Astrocyte of the cerebellum (primary cell): Measurements from ENCODE around the gene TMEM218.
A peak's percentile ranks its signal among the peaks of the same experiment; 100 is the strongest.
"Not testable (repeated sequence)": the region's sequence is repeated elsewhere in the genome, so short reads cannot be mapped to it uniquely, and the experiment has no call there.

Source experiments
- DNase-seq: peaks from one replicate; pipeline ENCODE4 v3.0.0-alpha.2; 2011; ENCODE audit warnings: low read depth
- H3K4me3 ChIP-seq: 2 replicates; pipeline ENCODE4 v1.5.1; 2011; ENCODE audit warnings: mild to moderate bottlenecking, low read depth, low read length, moderate library complexity
- in situ Hi-C: cut with HindIII; loops from 2 replicates; pipeline ENCODE4 v1.10.0; 2017; ENCODE audit warnings: low sequenced_read_pairs
- TF ChIP-seq, protein P1 (sequence below): IDR thresholded peaks from 2 replicates; pipeline ENCODE4 v1.5.1; 2012; ENCODE audit warnings: low read length, low read depth, moderate library complexity, mild to moderate bottlenecking; ENCODE audit errors: missing control alignments

Gene TMEM218

GRCh38 chr11:125093502-125093901 is 17.9 kb downstream of the TMEM218 start:
- no peak overlapping the region for H3K4me3 ChIP-seq
- in situ Hi-C loops: loop anchor here (10.0 kb wide), 1 partner anchor 311 kb away; no protein-coding TSS in a partner anchor
- no peak for DNase-seq
- TF ChIP-seq, protein P1, sequence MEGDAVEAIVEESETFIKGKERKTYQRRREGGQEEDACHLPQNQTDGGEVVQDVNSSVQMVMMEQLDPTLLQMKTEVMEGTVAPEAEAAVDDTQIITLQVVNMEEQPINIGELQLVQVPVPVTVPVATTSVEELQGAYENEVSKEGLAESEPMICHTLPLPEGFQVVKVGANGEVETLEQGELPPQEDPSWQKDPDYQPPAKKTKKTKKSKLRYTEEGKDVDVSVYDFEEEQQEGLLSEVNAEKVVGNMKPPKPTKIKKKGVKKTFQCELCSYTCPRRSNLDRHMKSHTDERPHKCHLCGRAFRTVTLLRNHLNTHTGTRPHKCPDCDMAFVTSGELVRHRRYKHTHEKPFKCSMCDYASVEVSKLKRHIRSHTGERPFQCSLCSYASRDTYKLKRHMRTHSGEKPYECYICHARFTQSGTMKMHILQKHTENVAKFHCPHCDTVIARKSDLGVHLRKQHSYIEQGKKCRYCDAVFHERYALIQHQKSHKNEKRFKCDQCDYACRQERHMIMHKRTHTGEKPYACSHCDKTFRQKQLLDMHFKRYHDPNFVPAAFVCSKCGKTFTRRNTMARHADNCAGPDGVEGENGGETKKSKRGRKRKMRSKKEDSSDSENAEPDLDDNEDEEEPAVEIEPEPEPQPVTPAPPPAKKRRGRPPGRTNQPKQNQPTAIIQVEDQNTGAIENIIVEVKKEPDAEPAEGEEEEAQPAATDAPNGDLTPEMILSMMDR: no peak

DNA sequence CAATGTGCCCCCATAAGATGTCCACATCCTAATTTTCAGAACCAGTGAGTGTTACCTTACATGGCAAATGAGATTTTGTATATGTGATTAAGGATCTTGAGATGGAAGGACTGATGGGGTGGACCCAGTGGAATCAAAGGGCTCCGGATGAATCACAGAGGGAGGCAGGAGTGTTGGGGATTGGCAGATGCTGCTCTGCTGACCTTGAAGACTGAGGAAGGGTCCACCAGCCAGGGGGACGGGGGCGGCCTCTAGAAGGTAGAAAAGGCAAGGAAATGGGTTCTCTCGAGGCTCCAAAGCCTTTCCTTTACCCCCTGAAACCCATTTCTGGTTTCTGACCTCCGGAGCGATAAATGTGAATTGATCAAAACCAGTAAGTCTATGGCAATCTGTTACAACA is 18.8 kb downstream of the TMEM218 start:
- no peak overlapping the region for H3K4me3 ChIP-seq
- in situ Hi-C loops: loop anchor here (10.0 kb wide), 1 partner anchor 312 kb away; no protein-coding TSS in a partner anchor
- no peak for DNase-seq
- TF ChIP-seq, protein P1: no peak

DNA sequence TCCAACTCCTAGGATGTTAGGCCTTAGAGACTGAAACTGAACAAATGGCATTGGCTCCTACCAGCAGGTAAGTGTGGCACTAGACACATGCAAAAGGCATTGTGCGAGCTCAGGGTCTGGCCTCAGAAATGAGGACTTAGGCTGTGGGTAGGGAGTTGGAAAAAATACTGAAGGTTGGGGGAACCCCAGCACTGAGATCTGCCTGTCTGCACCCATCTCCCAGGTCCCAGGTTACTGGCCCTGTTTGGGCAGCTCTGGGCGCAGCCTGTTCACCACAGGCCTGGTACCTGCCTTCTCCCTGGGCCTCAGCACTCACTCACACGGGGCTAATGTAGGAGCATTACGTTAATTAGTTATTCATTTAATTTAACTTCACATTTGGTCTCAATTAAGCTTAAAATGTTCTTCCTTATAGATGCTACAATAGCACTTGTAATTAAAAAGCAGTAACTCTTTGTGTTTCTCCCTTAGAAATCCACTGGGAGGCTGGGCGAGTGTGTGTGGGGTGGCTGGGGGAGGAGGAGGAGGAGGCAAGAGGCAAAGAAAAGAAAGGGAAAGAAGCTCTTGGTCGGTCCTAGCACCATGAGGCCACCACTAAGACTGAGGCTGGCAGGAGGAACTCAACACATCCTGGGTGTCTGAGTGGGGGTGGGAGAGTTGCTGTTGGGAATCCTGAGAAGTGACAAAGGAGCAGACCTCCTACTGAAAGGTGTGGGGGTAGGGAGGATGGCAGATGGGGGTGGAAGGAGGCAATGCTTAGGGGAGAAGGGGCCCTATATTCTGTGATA is 19.4 kb downstream of the TMEM218 start:
- TF ChIP-seq, protein P1: no peak
- no peak for DNase-seq

GRCh38 chr11:125091247-125091876 is 20.1 kb downstream of the TMEM218 start:
- H3K4me3 ChIP-seq: no peak overlapping the region
- DNase-seq: peak; percentile 70
- in situ Hi-C loops: loop anchor here (10.0 kb wide), 1 partner anchor 313 kb away; no protein-coding TSS in a partner anchor
- TF ChIP-seq, protein P1: peak; percentile 69

More for the DNA sequence above, 19.4 kb downstream of the TMEM218 start:
- in situ Hi-C loops: loop anchor here (10.0 kb wide), 1 partner anchor 313 kb away; no protein-coding TSS in a partner anchor
- H3K4me3 ChIP-seq: no peak overlapping the region

GRCh38 chr11:125090816-125091215 is 20.6 kb downstream of the TMEM218 start:
- H3K4me3 ChIP-seq: no peak overlapping the region
- TF ChIP-seq, protein P1: no peak
- no peak for DNase-seq
- in situ Hi-C loops: loop anchor here (10.0 kb wide), 1 partner anchor 314 kb away; no protein-coding TSS in a partner anchor

DNA sequence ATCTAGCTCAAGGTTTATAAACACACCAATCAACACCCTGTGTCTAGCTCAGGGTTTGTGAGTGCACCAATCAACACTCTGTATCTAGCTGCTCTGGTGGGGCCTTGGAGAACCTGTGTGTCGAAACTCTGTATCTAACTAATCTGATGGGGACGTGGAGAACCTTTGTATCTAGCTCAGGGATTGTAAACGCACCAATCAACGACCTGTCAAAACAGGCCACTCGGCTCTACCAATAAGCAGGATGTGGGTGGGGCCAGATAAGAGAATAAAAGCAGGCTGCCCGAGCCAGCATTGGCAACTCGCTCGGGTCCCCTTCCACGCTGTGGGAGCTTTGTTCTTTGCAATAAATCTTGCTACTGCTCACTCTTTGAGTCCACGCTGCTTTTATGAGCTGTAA is 21.3 kb downstream of the TMEM218 start:
- in situ Hi-C loops: loop anchor here (10.0 kb wide), 1 partner anchor 315 kb away; no protein-coding TSS in a partner anchor
- not testable (repeated sequence) for DNase-seq, H3K4me3 ChIP-seq

DNA sequence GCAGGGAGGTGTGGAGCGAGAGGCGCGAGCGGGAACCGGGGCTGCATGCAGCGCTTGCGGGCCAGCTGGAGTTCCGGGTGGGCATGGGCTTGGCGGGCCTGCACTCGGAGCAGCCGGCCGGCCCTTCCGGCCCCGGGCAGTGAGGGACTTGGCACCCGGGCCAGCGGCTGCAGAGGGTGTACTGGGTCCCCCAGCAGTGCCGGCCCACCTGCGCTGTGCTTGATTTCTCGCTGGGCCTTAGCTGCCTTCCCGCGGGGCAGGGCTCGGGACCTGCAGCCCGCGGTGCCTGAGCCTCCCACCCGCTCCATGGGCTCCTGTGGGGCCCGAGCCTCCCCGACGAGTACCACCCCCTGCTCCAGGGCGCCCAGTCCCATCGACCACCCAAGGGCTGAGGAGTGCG is 21.9 kb downstream of the TMEM218 start:
- in situ Hi-C loops, DNase-seq, H3K4me3 ChIP-seq: not testable (repeated sequence)
